Hematopoietic multipotent progenitor cell (in vitro differentiated cells): ENCODE data around the gene POLG2. TPM values are rescaled to one million over a fixed set of nuclear protein-coding genes. Genes with fewer than 3 reads are reported as not detected.
"Not testable (repeated sequence)": the region's sequence is repeated elsewhere in the genome, so short reads cannot be mapped to it uniquely, and the experiment has no call there.

Source experiments
- DNase-seq, 3 donors: peaks; one replicate each; pipeline ENCODE4 v3.0.0-alpha.2; 2011 to 2015; ENCODE audit warnings: low read depth in 2 of 3, low spot score in 2 of 3
- total RNA-seq: library from RNA; depleted of rRNA; stranded (reverse); fragments of >200 nt; gene quantifications from one replicate; pipeline ENCODE4 v1.2.3, GENCODE V29; 2012

POLG2 gene
- total RNA-seq, 1 donor: 16.7 TPM

DNA sequence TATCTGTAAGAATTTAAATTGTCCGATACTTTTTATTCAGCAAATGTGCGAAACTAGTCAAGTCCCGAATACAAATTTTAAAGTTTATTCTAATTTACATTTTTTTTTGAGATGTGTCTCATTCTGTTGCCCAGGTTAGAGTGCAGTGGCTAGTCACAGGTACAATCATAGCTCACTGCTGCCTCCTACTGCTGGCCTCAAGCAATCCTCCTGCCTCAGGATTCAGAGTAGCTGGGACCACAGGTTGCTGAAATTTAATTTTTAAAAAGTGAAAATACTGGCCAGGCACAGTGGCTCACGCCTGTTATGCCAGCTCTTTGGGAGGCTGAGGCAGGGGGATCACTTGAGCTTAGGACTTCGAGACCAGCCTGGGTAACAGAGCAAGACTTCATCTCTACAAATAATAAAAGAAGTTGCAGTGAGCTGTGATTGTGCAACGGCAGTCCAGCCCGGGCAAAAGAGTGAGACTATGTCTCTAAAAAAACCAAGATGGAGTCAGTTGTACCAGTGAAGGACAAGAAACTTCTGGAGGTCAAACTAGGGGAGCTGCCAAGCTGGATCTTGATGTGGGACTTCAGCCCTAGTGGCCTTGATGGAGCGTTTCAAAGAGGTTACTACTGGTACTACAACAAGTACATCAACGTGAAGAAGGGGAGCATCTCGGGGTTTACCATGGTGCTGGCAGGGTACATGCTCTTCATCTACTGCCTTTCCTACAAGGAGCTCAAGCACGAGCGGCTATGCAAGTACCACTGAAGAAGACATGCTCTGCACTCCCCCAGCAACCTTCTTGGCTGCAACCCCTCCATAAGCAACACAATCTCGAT, 5.6 kb downstream of the POLG2 start:
- peak in 2 of 3 donors; percentile 51 to 76 for DNase-seq

DNA sequence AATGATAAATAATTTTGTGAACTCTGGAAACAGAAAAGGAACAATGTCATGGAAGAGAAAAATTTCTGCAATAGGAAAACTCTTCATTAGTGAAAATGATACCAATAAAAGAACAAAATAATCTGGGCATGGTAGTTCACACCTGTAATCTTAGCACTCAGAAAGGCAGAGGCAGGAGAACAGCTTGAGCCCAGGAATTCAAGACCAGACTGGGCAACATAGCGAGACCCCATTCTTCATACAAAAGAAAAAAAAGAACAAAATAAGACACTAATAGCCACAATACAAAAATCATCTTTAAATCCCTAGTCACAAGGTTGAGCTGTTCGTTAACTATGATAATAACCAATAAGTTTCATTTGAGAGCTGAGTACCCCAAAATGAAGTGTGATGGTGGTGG, 8.6 kb downstream of the POLG2 start:
- DNase-seq: no peak

DNA sequence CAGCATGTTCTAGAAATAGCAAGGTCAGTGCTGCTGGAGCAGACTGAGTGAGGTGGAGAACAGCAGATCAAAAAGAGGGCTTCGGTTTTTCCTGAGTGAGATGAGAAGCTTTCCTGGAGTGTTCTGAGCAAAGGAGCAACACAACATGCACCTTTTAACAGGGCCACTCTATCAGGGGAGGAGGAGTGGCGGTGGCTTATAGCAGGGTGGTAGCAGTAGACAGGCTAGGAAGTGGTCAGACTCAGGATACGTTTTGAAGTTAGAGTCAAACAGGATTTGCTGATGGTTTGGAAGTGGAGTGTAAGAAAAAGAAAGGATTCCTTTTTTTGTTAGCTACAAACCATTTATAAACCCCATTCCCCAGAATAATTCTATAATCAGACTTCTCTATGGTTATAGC, 12.5 kb downstream of the POLG2 start:
- no peak for DNase-seq

DNA sequence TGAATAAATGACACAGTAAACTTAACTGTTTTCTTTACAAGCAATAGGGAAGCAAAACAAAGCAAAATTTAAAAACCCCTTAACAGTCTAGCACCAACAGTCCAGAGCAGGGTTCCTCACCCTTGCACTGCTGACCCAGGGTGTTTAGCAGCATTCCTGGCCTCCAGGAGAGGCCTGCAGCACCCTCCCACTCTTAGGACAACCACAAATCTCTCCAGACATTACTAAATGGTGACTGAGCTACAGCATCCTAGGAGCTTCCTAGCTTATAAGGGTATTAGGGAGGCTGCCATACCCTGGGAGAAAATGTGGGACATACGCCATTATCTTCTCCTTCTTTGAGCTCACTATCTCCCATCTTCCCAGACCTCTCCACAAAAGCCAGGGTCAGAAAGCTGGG, 15.9 kb downstream of the POLG2 start:
- no peak for DNase-seq

DNA sequence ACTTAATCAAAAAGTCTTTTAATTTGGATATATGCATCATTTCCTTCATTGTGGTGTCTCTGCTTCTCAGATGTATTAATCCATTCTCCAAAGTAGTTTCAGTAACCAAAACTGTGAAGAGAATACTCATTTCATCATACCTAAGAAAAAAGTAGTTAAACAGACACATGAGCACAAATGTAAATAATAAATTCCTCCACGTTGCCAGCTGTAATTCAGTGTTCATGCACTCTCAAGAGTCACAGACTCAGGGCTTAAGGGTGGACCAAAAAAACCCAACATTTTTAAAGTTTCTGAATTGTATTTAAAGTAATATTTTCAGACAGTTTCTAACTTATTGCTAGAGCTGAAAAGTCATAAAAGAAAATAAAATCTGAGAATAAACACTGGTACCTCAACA, 19.0 kb downstream of the POLG2 start:
- no peak for DNase-seq

DNA sequence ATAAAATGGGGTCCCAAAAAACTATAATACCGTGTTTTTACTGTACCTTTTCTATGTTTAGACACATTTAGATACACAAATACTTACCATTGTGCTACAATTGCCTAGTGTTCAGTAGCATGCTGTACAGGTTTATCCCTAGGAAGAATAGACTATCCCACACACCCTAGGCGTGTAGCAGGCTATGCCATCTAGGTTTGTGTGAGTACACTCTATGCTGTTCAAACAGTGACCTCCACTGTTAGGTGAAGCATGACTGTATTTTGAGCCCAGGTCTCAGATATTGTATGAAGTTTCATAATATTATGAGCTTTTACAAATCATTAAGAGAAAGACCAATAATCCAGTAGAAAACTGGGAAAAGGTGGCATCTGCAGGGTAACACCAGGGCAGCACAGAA, 24.3 kb downstream of the POLG2 start:
- DNase-seq: no peak

DNA sequence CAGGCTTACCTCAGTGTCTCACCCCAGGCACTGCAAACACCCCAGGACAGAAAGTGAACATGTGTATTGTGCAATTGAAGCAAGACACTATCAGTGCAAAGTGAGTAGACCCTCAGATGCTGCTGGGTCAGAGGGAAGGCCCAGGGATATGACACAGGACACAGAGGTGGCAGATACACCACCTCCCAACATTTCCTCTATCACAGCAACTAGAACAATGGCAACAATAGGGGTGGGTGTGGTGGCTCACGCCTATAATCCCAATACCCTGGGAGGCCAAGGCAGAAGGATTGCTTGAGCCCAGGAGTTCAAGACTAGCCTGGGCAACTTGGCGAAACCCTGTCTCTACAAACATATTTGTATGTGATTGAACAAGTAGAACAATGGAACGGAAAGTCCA, 25.4 kb downstream of the POLG2 start:
- no peak for DNase-seq

DNA sequence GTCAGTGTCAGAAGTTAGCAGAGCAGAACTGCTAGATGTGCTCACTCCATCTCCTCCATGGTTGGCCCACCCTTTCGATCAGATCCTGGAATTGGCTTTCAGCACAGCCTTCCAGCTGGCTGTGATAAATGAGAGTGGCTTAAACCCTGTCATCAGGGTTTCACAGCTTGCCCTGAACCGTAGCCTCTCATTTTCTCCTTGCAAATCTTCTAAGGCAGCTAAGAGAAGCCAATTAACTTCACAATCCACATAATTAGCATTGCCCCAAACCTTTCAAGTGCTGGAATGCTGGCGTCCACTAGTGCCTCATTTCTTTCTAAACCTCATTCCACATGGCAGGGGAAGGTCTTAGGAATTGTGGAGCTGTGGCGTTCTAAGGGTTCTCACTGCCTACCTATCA, 26.2 kb downstream of the POLG2 start:
- DNase-seq: no peak

DNA sequence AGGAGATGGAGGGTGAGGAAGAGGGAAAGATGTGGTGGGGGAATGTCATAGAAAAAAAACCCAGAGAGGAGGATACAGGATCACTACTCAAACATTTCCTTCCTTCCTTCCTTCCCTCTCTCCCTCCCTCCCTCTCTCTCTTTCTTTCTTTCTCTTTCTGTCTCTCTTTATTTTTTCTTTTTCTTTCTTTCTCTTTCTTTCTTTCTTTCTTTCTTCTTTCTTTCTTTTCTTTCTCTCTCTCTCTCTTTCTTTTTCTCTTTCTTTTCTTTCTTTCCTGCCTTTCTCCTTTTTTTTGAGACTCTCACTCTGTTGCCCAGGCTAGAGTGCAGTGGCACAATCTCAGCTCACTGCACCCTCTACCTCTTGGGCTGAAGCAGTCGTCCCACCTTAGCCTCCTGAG, 30.0 kb downstream of the POLG2 start:
- DNase-seq: not testable (repeated sequence)

DNA sequence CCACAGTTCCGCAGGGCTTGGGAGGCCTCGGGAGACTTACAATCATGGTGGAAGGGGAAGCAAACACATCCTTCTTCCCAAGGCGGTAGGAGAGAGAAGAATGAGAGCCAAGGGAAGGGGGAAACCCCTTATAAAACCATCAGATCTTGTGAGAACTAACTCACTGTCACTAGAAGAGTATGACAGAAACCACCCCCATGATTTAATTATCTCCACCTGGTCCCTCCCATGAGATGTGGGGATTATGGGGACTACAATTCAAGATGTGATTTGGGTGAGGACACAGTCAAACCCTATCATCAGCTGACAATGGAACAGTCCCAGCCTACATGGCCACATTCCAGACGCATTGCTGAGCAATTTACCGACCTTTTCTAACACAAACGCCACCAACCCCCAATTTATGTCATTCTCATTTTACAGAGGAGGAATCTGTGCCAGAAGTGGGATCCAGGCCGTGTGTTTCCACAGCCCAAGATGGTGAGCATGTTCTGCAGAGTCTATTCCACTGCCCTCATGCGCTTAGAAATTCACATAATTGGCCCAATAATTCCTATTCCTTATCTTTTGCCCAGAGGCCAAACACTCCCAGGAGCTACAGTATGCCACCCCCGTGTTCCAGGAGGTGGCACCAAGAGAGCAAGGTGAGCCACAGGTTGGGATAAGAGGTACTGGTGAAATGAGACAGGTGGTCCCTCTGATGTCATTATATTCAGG, 30.7 kb downstream of the POLG2 start:
- no peak for DNase-seq

DNA sequence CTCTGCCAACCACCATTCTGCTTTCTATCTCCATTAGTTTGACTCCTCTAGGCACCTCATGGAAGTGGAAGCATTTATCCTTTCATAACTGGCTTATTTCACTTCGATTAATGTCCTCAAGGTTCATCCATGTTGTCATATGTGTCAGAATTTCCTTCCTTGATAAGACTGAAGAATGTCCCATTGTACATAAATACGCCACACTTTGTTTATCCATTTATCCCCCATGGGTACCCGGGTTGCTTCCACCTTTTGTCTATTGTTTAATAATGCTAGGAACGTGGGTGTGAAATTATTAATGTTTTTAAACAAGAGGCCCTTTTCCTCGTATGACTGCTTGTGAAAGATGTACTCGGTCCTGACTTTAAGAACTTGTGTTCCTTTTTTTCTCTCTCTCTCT, 35.1 kb downstream of the POLG2 start:
- no peak for DNase-seq

DNA sequence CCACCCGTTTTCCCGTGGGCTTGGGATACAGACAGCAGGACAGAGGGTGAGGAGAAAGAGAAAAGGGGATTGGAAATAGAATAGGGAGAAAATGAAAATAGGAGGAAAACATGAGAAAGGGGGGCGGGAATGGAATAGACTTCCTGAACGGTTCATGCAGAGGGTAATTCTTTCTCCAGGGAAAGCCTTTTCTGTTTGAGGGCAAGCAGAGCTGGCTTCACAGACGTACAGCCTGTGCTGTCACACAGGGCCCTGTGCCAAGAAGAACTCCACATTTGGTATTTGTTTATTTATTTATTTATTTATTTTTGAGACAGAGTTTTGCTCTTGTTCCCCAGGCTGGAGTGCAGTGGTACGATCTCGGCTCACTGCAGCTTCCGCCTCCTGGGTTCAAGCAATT, 35.9 kb downstream of the POLG2 start:
- DNase-seq: no peak

DNA sequence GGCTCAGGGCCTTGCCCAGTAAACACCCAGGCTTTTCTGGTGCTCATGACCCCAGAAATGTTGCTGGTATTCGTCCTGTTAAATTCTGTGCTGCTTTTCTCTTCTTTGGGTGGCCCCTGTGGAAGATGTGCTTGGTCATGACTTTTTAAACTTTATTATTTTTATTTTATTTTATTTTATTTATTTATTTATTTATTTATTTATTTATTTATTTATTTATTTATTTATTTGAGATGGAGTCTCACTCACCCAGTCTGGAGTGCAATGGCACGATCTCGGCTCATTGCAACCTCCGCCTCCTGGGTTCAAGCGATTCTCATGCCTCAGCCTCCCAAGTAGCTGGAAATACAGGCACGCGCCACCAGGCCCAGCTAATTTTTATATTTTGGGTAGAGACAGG, 37.0 kb downstream of the POLG2 start:
- not testable (repeated sequence) for DNase-seq

DNA sequence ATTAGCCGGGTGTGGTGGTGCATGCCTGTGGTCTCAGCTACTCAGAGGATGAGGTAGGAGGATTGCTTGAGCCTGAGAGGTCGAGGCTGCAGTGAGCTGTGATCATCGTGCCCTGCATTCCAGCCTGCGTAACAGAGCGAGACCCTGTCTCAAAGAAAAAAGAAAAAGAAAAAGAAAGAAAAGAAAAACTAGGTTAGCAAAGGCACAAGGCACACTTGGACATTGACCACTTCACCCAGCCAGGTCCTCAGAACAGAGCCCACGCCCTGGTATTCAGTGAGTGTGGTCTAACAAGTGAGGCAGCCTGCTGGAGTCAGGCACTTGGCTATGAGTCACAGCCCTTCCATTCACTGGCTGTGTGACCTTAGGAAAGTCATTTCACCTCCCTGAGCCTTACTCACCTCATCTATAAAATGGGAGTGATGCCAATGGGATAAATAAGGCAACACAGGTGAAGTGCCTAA, 37.5 kb downstream of the POLG2 start:
- no peak for DNase-seq

DNA sequence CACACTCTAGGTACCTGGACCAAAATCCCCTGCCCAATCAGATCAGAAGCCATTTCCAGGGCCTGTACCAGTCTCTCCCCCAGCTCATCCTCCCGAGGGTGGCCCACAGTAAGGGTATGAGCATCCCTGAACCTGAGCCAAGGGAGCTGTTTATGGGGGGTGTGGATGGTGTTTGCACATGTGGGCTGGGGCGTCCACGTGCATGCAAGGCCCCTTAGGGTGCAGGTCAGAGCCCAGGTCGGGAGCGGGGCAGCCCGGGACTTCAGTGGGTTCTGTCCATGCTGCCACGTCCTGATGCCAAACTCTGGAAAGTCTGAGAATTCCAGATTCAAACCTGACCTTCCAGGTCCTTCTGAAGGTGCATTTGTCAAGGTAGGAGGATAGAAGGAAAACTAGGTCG, 38.1 kb downstream of the POLG2 start:
- no peak for DNase-seq

DNA sequence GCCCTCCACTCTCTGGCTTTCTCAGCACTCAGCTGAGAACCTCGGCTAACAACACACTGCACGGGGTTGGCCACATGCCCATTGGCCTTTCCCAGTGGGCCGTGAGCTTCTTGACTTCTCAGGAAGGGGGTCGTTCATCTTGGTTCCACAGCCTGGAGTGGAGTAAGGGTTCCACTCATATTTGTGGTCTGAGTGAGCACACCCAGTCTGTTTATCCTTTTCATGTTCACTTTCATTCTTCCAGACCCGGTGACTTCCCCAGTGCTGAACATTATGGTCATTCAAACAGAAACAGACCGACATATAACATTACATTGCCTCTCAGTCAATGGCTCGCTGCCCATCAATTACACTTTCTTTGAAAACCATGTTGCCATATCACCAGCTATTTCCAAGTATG, 39.7 kb downstream of the POLG2 start:
- no peak for DNase-seq

DNA sequence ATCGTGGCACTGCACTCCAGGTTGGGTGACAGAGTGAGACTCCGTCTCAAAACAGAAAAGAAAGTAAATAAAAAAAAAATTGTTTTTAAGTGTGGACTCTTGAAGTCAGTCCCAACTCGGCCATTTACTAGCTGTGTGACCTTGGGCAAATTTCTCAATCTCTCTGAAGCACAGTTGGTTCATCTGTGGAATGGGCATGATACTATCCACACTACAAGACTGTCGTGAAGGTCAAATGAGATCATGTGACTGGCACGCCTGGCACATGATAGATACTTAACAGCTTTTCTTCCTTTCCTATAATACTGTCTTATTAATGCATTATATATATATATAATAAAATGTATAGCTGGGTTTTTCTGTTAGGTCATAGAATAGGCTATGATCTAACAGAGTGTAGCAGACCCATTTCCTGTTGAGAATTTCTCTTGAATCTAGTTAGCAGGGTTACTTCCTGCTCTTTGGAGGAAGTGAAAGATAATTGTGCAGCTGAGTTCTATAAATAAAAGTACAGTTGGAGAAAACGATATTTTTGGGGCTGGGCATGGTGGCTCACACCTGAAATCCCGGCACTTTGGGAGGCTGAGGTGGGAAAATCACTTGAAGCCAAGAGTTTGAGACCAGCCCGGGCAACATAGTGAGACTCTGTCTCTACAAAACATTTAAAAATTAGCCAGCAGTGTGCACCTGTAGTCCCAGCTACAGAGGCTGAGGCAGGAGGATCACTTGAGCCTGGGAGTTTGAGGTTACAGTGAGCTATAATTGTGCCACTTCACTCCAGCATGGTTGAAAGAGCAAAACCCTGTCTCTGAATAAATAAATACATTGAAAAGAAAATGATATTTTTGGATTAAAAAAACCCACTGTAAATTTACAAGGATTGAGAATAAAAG, 40.6 kb downstream of the POLG2 start:
- peak in 2 of 3 donors; percentile 18 to 39 for DNase-seq

DNA sequence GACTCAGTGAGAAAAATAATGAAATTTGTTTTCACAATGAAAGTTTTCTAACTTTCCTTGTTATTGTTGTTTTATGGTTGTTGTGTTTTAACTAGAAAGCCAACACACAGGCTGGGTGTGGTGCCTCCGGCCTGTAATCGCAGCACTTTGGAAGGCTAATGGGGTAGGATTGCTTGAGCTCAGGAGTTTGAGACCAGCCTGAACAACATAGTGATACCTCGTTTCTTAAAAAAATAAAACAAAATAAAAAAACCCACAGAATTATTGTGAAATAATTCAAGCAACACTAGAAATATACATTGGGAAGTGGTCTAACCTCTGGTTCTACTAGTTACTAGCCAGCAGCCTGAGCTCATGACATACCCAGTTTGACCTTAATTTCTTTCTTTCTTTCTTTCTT, 47.3 kb downstream of the POLG2 start:
- peak in 1 of 3 donors; percentile 9 for DNase-seq

DNA sequence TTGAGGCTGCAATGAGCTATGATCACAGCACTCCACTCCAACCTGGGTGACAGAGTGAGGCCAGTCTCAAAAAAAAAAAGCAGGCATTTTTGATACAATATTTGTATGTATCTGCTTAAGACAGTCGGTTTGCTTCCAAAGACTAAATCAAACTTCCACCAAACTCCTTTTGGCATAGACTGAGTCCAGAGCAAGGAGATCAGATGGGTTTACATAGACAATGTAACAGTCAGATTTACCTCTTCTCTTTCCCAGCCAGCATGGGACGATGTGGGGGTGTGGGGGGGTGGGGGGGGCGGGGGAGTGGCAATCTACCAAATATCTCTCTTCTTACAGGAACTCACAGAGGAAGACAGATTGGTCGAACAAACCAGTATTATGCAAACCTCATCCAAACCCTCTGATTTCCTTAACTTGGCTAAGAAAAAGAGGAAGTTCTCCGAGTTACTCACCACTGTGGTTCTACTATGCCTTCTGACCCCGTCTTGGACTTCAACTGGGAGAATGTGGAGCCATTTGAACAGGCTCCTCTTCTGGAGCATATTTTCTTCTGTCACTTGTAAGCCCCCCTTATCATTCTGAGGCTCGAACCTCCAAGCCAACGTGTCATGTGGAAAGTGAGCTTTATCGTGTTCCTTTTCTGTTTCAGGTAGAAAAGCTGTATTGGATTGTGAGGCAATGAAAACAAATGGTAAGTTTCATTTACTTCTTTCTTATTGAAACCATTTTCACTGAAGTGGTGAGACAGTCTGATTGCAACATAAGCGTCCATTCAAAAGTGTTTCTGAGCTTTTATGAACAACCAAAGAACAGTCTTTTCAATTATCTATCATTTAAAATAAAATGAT, 48.0 kb downstream of the POLG2 start, which contains the start of gene MILR1:
TSS of gene MILR1 (plus strand) at position 451 of the 848 bp plus-strand sequence. CDS start at position 505, 54 bp downstream.
- DNase-seq: peak in 2 of 3 donors; percentile 93 to 98

DNA sequence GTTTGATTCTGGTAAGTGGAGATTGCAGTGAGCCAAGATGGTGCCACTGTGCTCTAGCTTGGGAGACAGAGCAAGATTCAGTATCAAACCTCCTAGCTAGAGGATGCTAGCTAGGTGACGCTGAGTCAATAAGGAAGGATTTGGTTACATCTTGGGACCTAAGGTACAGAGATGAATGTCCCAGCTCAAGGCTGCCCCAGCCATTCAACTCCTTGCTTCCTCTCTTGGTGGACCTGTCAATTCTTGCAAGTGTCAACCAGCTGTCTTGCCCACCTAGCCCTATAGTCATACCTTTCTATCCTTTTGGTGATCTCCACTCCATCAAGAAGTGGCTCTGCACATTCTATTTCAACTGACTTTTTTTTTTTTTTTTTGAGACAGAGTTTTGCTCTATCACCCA, 49.3 kb downstream of the POLG2 start:
- no peak for DNase-seq
